ENCODE data around the gene RNF133.

The RNF133 gene

DNA sequence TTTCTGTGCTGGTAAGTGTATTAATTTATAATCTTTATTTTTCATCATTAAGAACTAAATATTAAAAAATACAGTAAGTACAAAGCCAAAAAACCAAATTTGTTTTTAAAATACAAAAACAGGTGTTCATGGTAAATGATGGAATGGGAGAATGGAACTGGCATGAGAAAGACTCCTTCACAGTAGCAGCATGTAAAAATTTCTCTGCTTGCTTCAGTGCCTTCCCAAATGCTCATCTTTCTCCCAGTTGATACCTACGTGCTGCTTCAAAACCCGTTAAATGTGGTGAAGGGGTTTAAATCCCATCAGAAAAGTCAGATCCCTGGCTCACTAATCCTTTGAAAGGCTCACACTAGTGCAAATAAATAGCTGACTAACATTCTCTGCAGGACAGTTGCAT is 4.2 kb downstream of the RNF133 start:
- no peak for TF ChIP-seq CTCF (IDR thresholded peaks at IDR 0.05; ENCODE audit: low read depth, low read length, missing control alignments)
- H3K4me3 ChIP-seq (ENCODE audit: low read depth, low read length) = no peak overlapping the region
- no peak for DNase-seq (ENCODE audit: low read depth)
- in situ Hi-C loops (cut with HindIII; ENCODE audit: low sequenced_read_pairs) = no loop called here

DNA sequence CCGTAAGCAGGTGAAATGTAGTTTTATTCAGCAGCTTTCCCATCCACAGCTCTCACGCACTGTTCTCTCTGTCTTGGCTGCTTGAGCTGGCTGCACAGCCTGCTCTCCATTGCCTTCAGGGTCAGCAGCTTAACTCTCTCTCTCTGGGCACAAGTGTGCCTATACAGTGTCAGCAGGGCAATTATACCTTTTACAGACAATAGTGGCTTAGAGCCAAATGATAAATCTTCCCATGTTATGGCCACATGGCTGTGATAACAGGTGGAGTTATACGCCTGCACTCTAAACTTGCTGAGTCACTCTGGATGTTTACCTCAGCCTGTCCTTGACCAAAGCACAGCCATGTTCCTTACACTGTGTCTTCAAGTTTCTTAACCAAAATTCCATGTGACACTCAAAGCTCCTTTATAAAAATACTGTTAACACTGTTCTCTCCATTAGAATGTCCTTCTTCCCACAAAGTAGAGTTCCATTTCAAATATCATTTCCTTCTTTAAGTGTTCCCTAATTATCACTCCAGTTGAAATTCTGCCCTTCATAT is 6.1 kb downstream of the RNF133 start:
- no peak for TF ChIP-seq CTCF (IDR thresholded peaks at IDR 0.05; ENCODE audit: low read depth, low read length, missing control alignments)
- no peak overlapping the region for H3K4me3 ChIP-seq (ENCODE audit: low read depth, low read length)
- in situ Hi-C loops (cut with HindIII; ENCODE audit: low sequenced_read_pairs) = no loop called here
- no peak for DNase-seq (ENCODE audit: low read depth)

DNA sequence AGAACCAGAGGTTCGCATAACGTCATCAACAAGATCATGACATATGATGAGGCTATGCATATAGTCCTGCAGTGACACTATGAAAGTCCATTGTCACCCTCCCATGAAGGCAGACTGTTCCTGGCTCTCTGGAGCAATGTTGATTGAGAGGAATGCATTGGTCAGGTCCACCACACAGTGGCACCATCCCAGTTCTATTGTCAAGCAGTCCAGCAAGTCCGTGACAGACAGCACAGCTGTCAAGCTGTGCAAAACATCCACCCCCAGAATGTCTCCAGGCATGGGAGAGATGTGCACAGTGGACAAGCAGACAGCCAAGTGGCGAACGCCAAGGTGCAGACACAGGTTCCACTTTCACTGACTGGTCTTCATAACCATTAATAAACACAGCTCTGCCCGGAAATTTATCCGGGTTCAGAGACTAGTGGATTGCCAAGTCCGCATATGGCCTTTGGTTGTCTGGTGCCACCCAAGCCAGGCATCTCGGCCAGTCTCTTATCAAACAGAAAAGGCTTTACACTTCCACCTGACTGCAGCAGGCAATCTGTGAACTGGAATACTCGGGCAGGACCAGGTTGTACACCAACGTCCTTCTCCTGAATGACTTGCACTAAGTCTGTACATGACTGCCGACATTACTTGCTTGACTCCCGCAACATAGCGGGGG is 7.2 kb downstream of the RNF133 start:
- in situ Hi-C loops (cut with HindIII; ENCODE audit: low sequenced_read_pairs) = no loop called here
- H3K4me3 ChIP-seq (ENCODE audit: low read depth, low read length) = no peak overlapping the region

DNA sequence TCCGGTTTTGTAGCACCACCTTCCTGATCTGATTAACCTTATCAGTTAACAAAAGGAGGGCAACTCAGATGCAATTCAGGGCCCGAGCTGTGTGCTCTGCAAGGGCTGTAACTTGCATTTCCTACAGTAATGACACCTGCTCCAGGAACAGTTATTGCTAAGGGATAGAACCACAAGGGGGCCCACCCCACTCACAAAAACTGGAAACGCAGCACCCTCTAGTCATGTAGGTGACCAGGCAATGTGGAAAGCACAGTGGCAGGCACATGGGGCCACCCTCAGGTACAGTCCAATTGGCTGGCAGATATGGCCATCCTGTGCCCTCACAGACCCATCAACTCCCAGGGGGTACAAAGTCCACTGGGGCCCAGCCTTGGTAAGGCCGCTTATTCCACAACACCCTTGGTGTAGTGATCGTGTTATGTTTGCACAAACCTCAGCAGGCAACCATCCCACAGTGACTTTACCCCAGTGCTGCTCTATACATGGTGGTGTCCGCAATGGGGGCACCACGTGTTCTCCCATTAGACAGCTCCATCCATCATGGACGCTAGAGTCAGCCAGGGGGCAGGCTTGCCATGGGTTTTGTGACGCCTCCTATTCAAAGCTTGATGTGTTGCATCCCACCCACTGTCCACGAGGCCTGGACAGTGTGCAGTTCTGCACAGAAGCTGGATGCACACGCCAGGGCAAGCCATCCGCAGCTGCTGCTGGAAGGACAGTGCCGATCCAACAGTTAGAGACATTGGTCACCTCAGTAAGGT is 9.4 kb downstream of the RNF133 start:
- in situ Hi-C loops (cut with HindIII; ENCODE audit: low sequenced_read_pairs) = no loop called here
- DNase-seq (ENCODE audit: low read depth) = no peak
- no peak overlapping the region for H3K4me3 ChIP-seq (ENCODE audit: low read depth, low read length)
- no peak for TF ChIP-seq CTCF (IDR thresholded peaks at IDR 0.05; ENCODE audit: low read depth, low read length, missing control alignments)

More for the DNA sequence above, 7.2 kb downstream of the RNF133 start:
- no peak for TF ChIP-seq CTCF (IDR thresholded peaks at IDR 0.05; ENCODE audit: low read depth, low read length, missing control alignments)
- no peak for DNase-seq (ENCODE audit: low read depth)

- DNase-seq (ENCODE audit: low read depth) = no peak
- H3K4me3 ChIP-seq (ENCODE audit: low read depth, low read length) = no peak overlapping the region
- in situ Hi-C loops (cut with HindIII; ENCODE audit: low sequenced_read_pairs) = no loop called here
- TF ChIP-seq CTCF (IDR thresholded peaks at IDR 0.05; ENCODE audit: low read depth, low read length, missing control alignments) = no peak
Measured at GRCh38 chr7:122688400-122688998, 10.4 kb downstream of the RNF133 start.

- no peak for TF ChIP-seq CTCF (IDR thresholded peaks at IDR 0.05; ENCODE audit: low read depth, low read length, missing control alignments)
- DNase-seq (ENCODE audit: low read depth) = no peak
- no peak overlapping the region for H3K4me3 ChIP-seq (ENCODE audit: low read depth, low read length)
- in situ Hi-C loops (cut with HindIII; ENCODE audit: low sequenced_read_pairs) = no loop called here
Measured at GRCh38 chr7:122686360-122686878, 12.5 kb downstream of the RNF133 start.
